Naive thymus-derived CD4-positive, alpha-beta T cell (primary cell): ENCODE measurements around the gene ZNF493. TPM values are rescaled to one million over a fixed set of nuclear protein-coding genes. Genes with fewer than 3 reads are reported as not detected.
A peak's percentile ranks its signal among the peaks of the same experiment; 100 is the strongest.

Experiments used
- ATAC-seq: fragments of 150-1000 bp; cut with Tn5 transposase; 2 replicates; pipeline ENCODE4 v1.10.0; 2021; ENCODE audit warnings: mild to moderate bottlenecking, moderate library complexity
- CTCF ChIA-PET: fragments of 350-600 bp; sonication (Branson Sonifier 250); formaldehyde crosslinking; loops from one replicate; lab custom pipeline; 2021; ENCODE audit warnings: antibody characterized with exemption; lab: Charles Lee
- POLR2A ChIA-PET: fragments of 350-600 bp; sonication (Branson Sonifier 250); formaldehyde crosslinking; loops from one replicate; lab custom pipeline; 2021; ENCODE audit warnings: antibody characterized with exemption, inconsistent platforms; lab: Charles Lee
- DNase-seq, 9 donors: peaks; one replicate each; pipeline versions ENCODE4 v3.0.0 to v3.0.0-alpha.2; 2020 to 2022; ENCODE audit warnings: mixed read lengths in 1 of 9
- H3K27ac ChIP-seq: one replicate; pipeline ENCODE4 v1.7.0; 2013; ENCODE audit warnings: mild to moderate bottlenecking, low read depth, low read length, moderate library complexity
- H3K27me3 ChIP-seq, 2 donors: one replicate each; pipeline ENCODE4 v1.7.0; 2013; ENCODE audit warnings: low read length in 2 of 2, mild to moderate bottlenecking in 2 of 2, moderate library complexity in 2 of 2; ENCODE audit not compliant: control insufficient read depth in 2 of 2, insufficient read depth in 2 of 2
- H3K36me3 ChIP-seq, 3 experiments: 1 replicate in 2 of 3; 2 replicates in 1 of 3; pipeline ENCODE4 v1.7.0; 2013; ENCODE audit warnings: low read length in 3 of 3, mild to moderate bottlenecking in 3 of 3, moderate library complexity in 1 of 3; ENCODE audit not compliant: insufficient read depth in 3 of 3, control insufficient read depth in 2 of 3
- H3K4me1 ChIP-seq, 2 donors: one replicate each; pipeline ENCODE4 v1.7.0; 2013; ENCODE audit warnings: low read length in 2 of 2, mild to moderate bottlenecking in 2 of 2, moderate library complexity in 1 of 2; ENCODE audit not compliant: control insufficient read depth in 2 of 2, insufficient read depth in 2 of 2
- H3K4me3 ChIP-seq: 2 replicates; pipeline ENCODE4 v1.7.0; 2013; ENCODE audit warnings: mild to moderate bottlenecking, low read length
- H3K9me3 ChIP-seq, 3 experiments: 1 replicate in 2 of 3; 2 replicates in 1 of 3; pipeline ENCODE4 v1.7.0; 2013; ENCODE audit warnings: low read length in 3 of 3; ENCODE audit not compliant: control insufficient read depth in 2 of 3
- H3K27ac Mint-ChIP-seq, 9 donors: one replicate each; pipeline ENCODE4 v1.8.0; 2020 to 2022; ENCODE audit warnings: mixed read lengths in 9 of 9, mild to moderate bottlenecking in 8 of 9, moderate library complexity in 5 of 9, inconsistent platforms in 2 of 9
- H3K27me3 Mint-ChIP-seq, 5 donors: one replicate each; pipeline ENCODE4 v1.8.0; 2021 to 2022; ENCODE audit warnings: mixed read lengths in 5 of 5, mild to moderate bottlenecking in 1 of 5
- H3K36me3 Mint-ChIP-seq, 5 donors: one replicate each; pipeline ENCODE4 v1.8.0; 2020 to 2022; ENCODE audit warnings: mixed read lengths in 5 of 5, mild to moderate bottlenecking in 3 of 5, inconsistent platforms in 1 of 5
- H3K4me1 Mint-ChIP-seq, 7 donors: one replicate each; pipeline ENCODE4 v1.8.0; 2020 to 2022; ENCODE audit warnings: mixed read lengths in 7 of 7, mild to moderate bottlenecking in 3 of 7, inconsistent platforms in 1 of 7
- H3K4me3 Mint-ChIP-seq, 10 donors: one replicate each; pipeline ENCODE4 v1.8.0; 2020 to 2022; ENCODE audit warnings: mild to moderate bottlenecking in 10 of 10, mixed read lengths in 10 of 10, moderate library complexity in 6 of 10, inconsistent platforms in 2 of 10
- H3K9me3 Mint-ChIP-seq, 11 donors: one replicate each; pipeline ENCODE4 v1.8.0; 2020 to 2022; ENCODE audit warnings: mixed read lengths in 11 of 11, mild to moderate bottlenecking in 4 of 11, inconsistent platforms in 1 of 11, moderate library complexity in 1 of 11
- intact Hi-C, 2 donors: fragments of 100-400 bp; cut with micrococcal nuclease; formaldehyde crosslinking; loops; one replicate each; pipeline ENCODE4 v1.15.1; 2023
- polyA plus RNA-seq, 2 donors: library from polyadenylated mRNA; unstranded; fragments of 300-500 nt; fragmentation: Illumina TruSeq; gene quantifications; one replicate each; pipeline ENCODE4 v1.2.3, GENCODE V29; 2021
- total RNA-seq, 6 experiments: library from RNA in 5 of 6; stranded (reverse) in 5 of 6; gene quantifications; 1 replicate in 5 of 6; 2 replicates in 1 of 6; pipeline ENCODE4 v1.2.3 and lab custom pipeline; 2021 to 2026

The ZNF493 gene
- total and polyA plus RNA-seq, 7 experiments from 2014 or later, result 19.7 to 78.3 (median 34.6) TPM

- Mint-ChIP-seq H3K4me3 (no peak overlapping the region), H3K27me3 (peaks cover 0 to 9% (median 6%) of the 10 kb centered on the region in 5 donors), H3K36me3 (peaks cover 0 to 5% (median 0%) of the 10 kb centered on the region in 5 donors), H3K4me1 (peaks cover 0 to 5% (median under 1%) of the 10 kb centered on the region in 7 donors), H3K27ac (no peak overlapping the region), H3K9me3 (peaks cover 0 to 19% (median 3%) of the 10 kb centered on the region in 11 donors)
- Histone ChIP-seq H3K36me3 (no peaks in the 10 kb centered on the region), H3K4me1 (no peaks in the 10 kb centered on the region), H3K9me3 (no peaks in the 10 kb centered on the region), H3K27ac (no peak overlapping the region), H3K4me3 (no peak overlapping the region), H3K27me3 (no peaks in the 10 kb centered on the region)
- ChIA-PET POLR2A (interaction anchor here (0.7 kb wide), 1 partner anchor 158 kb away, joined by 4 read pairs; no protein-coding TSS in a partner anchor), CTCF (no interaction called here)
- intact Hi-C loops, result no loop called here
- ATAC-seq (no peak), DNase-seq (no peak)
Observed at GRCh38 chr19:21468791-21469190, 71.9 kb downstream of the ZNF493 start.

- ATAC-seq, result no peak
- peaks cover 0 to 5% (median 0%) of the 10 kb centered on the region in 5 donors for H3K36me3 Mint-ChIP-seq
- peaks cover 0 to 11% (median 3%) of the 10 kb centered on the region in 7 donors for H3K4me1 Mint-ChIP-seq
- Histone ChIP-seq H3K9me3 (no peaks in the 10 kb centered on the region), H3K4me3 (no peak overlapping the region), H3K27ac (no peak overlapping the region), H3K27me3 (no peaks in the 10 kb centered on the region), H3K4me1 (peaks cover 0 to 7% of the 10 kb centered on the region in 2 donors), H3K36me3 (no peaks in the 10 kb centered on the region)
- POLR2A ChIA-PET, result interaction anchor here (0.5 kb wide), 1 partner anchor 230 kb away, joined by 4 read pairs; no protein-coding TSS in a partner anchor
- peaks cover 0 to 25% (median 0%) of the 10 kb centered on the region in 11 donors for H3K9me3 Mint-ChIP-seq
- H3K27me3 Mint-ChIP-seq, result peaks cover 0 to 16% (median 7%) of the 10 kb centered on the region in 5 donors
- intact Hi-C loops, result loop anchor here in 1 of 2 donors (5.0 kb wide), 1 partner anchor 145 kb away; the partner anchor contains the start of gene ZNF708
- DNase-seq, result no peak
- no peak overlapping the region for H3K27ac Mint-ChIP-seq
- H3K4me3 Mint-ChIP-seq, result no peak overlapping the region
- CTCF ChIA-PET, result no interaction called here
Observed at GRCh38 chr19:21472507-21472906, 75.6 kb downstream of the ZNF493 start.

GRCh38 chr19:21474671-21475181 is 77.8 kb downstream of the ZNF493 start:
- H3K27ac ChIP-seq, result no peak overlapping the region
- CTCF ChIA-PET, result no interaction called here
- POLR2A ChIA-PET, result no interaction called here
- no peaks in the 10 kb centered on the region for H3K9me3 ChIP-seq
- peaks cover 0 to 7% of the 10 kb centered on the region in 2 donors for H3K4me1 ChIP-seq
- ATAC-seq, result peak; percentile 99
- Mint-ChIP-seq H3K27ac (peak overlapping the region in 2 of 9 donors; percentile 25 to 55), H3K4me3 (peak overlapping the region in 9 of 10 donors; percentile 32 to 75 (median 68)), H3K27me3 (peaks cover 0 to 16% (median 7%) of the 10 kb centered on the region in 5 donors), H3K9me3 (peaks cover 0 to 33% (median 0%) of the 10 kb centered on the region in 11 donors), H3K4me1 (peaks cover 0 to 11% (median 3%) of the 10 kb centered on the region in 7 donors), H3K36me3 (peaks cover 0 to 5% (median 0%) of the 10 kb centered on the region in 5 donors)
- peak overlapping the region; percentile 37 for H3K4me3 ChIP-seq
- H3K27me3 ChIP-seq, result no peaks in the 10 kb centered on the region
- DNase-seq, result peak in 8 of 9 donors; percentile 55 to 82 (median 70)
- no peaks in the 10 kb centered on the region for H3K36me3 ChIP-seq
- intact Hi-C loops, result loop anchor here in 1 of 2 donors (5.0 kb wide), 1 partner anchor 147 kb away; the partner anchor contains the start of gene ZNF708

Other genes with a start within 250 kb of the ZNF493 start
- gene ZNF708, start 67.7 kb upstream of the ZNF493 start, total RNA-seq, result 10 to 100 TPM; 21.2 to 48.0 (median 24.2) TPM
- 10 to 100 TPM; 14.2 to 25.9 TPM for gene ZNF708, start 67.7 kb upstream of the ZNF493 start, polyA plus RNA-seq
- gene ZNF738, start 38.1 kb upstream of the ZNF493 start, total RNA-seq, result 10 to 100 TPM in 1 of 5 experiments, 1 to 10 TPM in 4; 6.4 to 11.4 (median 9.8) TPM
- 1 to 10 TPM; 2.6 to 4.2 TPM for gene ZNF738, start 38.1 kb upstream of the ZNF493 start, polyA plus RNA-seq
- 10 to 100 TPM in 4 of 5 experiments, 1 to 10 TPM in 1; 6.4 to 30.7 (median 25.0) TPM for gene ZNF429, start 108.5 kb downstream of the ZNF493 start, total RNA-seq
- 10 to 100 TPM; 36.8 to 37.1 TPM for gene ZNF429, start 108.5 kb downstream of the ZNF493 start, polyA plus RNA-seq